ENCODE results near the gene P2RX1. TPM values are rescaled to one million over a fixed set of nuclear protein-coding genes. Genes with fewer than 3 reads are reported as not detected.

The P2RX1 gene
- total and polyA plus RNA-seq, 2 experiments from 2014 or later = 0.31 to 2.2 TPM

DNA sequence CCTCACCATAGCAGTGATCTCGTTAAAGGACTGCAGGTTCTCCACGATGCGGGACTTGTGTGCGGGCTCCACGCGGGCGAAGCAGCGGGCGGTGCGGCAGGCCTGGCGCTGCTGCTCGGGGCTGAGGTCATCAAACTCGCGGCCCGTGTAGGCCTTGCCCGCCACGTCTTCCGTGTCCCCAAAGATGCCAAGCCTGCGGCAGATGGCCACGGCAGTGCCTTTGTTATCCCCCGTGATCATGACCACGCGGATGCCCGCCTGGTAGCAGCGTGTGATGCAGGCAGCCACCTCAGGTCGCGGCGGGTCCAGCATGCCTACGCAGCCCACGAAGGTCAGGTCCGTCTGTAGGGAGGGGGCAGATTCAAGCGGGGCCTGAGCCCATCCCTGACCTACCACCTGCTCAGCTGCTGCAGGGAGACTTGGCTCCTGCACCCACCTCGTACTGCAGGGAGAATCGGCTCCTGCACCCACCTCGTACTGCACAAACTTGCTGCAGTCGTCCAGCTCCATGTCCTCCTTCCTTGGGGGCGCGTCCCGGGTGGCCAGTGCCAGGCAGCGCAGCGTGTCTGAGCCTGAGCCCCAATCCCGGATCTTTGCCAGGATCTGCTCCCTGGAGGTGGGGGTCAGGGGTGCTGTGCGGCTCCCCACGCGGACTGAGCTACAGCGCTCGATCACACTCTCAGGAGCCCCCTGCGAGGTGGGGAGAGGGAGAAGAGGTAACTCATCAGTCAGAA is 24.9 kb upstream of the P2RX1 start (continued):
- TF ChIP-seq, protein P1, sequence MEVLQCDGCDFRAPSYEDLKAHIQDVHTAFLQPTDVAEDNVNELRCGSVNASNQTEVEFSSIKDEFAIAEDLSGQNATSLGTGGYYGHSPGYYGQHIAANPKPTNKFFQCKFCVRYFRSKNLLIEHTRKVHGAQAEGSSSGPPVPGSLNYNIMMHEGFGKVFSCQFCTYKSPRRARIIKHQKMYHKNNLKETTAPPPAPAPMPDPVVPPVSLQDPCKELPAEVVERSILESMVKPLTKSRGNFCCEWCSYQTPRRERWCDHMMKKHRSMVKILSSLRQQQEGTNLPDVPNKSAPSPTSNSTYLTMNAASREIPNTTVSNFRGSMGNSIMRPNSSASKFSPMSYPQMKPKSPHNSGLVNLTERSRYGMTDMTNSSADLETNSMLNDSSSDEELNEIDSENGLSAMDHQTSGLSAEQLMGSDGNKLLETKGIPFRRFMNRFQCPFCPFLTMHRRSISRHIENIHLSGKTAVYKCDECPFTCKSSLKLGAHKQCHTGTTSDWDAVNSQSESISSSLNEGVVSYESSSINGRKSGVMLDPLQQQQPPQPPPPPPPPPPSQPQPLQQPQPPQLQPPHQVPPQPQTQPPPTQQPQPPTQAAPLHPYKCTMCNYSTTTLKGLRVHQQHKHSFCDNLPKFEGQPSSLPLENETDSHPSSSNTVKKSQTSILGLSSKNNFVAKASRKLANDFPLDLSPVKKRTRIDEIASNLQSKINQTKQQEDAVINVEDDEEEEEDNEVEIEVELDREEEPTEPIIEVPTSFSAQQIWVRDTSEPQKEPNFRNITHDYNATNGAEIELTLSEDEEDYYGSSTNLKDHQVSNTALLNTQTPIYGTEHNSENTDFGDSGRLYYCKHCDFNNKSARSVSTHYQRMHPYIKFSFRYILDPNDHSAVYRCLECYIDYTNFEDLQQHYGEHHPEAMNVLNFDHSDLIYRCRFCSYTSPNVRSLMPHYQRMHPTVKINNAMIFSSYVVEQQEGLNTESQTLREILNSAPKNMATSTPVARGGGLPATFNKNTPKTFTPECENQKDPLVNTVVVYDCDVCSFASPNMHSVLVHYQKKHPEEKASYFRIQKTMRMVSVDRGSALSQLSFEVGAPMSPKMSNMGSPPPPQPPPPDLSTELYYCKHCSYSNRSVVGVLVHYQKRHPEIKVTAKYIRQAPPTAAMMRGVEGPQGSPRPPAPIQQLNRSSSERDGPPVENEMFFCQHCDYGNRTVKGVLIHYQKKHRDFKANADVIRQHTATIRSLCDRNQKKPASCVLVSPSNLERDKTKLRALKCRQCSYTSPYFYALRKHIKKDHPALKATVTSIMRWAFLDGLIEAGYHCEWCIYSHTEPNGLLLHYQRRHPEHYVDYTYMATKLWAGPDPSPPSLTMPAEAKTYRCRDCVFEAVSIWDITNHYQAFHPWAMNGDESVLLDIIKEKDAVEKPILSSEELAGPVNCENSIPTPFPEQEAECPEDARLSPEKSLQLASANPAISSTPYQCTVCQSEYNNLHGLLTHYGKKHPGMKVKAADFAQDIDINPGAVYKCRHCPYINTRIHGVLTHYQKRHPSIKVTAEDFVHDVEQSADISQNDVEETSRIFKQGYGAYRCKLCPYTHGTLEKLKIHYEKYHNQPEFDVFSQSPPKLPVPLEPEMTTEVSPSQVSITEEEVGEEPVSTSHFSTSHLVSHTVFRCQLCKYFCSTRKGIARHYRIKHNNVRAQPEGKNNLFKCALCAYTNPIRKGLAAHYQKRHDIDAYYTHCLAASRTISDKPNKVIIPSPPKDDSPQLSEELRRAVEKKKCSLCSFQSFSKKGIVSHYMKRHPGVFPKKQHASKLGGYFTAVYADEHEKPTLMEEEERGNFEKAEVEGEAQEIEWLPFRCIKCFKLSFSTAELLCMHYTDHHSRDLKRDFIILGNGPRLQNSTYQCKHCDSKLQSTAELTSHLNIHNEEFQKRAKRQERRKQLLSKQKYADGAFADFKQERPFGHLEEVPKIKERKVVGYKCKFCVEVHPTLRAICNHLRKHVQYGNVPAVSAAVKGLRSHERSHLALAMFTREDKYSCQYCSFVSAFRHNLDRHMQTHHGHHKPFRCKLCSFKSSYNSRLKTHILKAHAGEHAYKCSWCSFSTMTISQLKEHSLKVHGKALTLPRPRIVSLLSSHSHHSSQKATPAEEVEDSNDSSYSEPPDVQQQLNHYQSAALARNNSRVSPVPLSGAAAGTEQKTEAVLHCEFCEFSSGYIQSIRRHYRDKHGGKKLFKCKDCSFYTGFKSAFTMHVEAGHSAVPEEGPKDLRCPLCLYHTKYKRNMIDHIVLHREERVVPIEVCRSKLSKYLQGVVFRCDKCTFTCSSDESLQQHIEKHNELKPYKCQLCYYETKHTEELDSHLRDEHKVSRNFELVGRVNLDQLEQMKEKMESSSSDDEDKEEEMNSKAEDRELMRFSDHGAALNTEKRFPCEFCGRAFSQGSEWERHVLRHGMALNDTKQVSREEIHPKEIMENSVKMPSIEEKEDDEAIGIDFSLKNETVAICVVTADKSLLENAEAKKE (CRISPR knock-in tag; IDR thresholded peaks at IDR 0.05) = no peak
- TF ChIP-seq ZNF331 (CRISPR knock-in tag; IDR thresholded peaks at IDR 0.05; ENCODE audit: low read depth) (no peak), CREB1 (CRISPR knock-in tag; IDR thresholded peaks at IDR 0.05; ENCODE audit: low read depth) (no peak), JUNB (IDR thresholded peaks at IDR 0.05; ENCODE audit: unreplicated experiment) (no peak)
- TF ChIP-seq, protein P2, sequence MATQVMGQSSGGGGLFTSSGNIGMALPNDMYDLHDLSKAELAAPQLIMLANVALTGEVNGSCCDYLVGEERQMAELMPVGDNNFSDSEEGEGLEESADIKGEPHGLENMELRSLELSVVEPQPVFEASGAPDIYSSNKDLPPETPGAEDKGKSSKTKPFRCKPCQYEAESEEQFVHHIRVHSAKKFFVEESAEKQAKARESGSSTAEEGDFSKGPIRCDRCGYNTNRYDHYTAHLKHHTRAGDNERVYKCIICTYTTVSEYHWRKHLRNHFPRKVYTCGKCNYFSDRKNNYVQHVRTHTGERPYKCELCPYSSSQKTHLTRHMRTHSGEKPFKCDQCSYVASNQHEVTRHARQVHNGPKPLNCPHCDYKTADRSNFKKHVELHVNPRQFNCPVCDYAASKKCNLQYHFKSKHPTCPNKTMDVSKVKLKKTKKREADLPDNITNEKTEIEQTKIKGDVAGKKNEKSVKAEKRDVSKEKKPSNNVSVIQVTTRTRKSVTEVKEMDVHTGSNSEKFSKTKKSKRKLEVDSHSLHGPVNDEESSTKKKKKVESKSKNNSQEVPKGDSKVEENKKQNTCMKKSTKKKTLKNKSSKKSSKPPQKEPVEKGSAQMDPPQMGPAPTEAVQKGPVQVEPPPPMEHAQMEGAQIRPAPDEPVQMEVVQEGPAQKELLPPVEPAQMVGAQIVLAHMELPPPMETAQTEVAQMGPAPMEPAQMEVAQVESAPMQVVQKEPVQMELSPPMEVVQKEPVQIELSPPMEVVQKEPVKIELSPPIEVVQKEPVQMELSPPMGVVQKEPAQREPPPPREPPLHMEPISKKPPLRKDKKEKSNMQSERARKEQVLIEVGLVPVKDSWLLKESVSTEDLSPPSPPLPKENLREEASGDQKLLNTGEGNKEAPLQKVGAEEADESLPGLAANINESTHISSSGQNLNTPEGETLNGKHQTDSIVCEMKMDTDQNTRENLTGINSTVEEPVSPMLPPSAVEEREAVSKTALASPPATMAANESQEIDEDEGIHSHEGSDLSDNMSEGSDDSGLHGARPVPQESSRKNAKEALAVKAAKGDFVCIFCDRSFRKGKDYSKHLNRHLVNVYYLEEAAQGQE (IDR thresholded peaks at IDR 0.05; ENCODE audit: unreplicated experiment) = no peak
